Prostate gland (tissue), 2 donors: ENCODE data around the gene TRIM59. TPM values are rescaled to one million over a fixed set of nuclear protein-coding genes. Genes with fewer than 3 reads are reported as not detected.

ENCODE experiments used
- DNase-seq: peaks from one replicate; pipeline ENCODE4 v3.0.0-alpha.2; 2019; ENCODE audit warnings: low spot score
- H3K27ac ChIP-seq, 2 donors: fragments of 200-600 bp; sonication (generic); 2 replicates each; pipeline ENCODE4 v1.5.1; 2017 to 2019
- H3K27me3 ChIP-seq: fragments of 200-600 bp; sonication (generic); replicated peaks from 2 replicates; pipeline ENCODE4 v1.5.1; 2019; ENCODE audit not compliant: insufficient read depth
- H3K36me3 ChIP-seq, 2 donors: fragments of 200-600 bp; sonication (generic); 1 replicate in 1 of 2; 2 replicates in 1 of 2; pipeline versions ENCODE4 v1.5.1 to v1.8.1; 2017 to 2019
- H3K4me1 ChIP-seq: fragments of 200-600 bp; sonication (generic); replicated peaks from 2 replicates; pipeline ENCODE4 v1.5.1; 2019
- H3K4me3 ChIP-seq, 2 donors: fragments of 200-600 bp; sonication (generic); 2 replicates each; pipeline ENCODE4 v1.5.1; 2017 to 2019
- H3K9me3 ChIP-seq: fragments of 200-600 bp; sonication (generic); 2 replicates; pipeline ENCODE4 v1.5.1; 2017
- POLR2A ChIP-seq: fragments of 450-650 bp; IDR thresholded peaks from one replicate; pipeline ENCODE4 v1.6.1; 2016; ENCODE audit warnings: antibody characterized with exemption, mild to moderate bottlenecking
- POLR2AphosphoS5 ChIP-seq: sonication (generic); formaldehyde crosslinking; IDR thresholded peaks from one replicate; pipeline ENCODE4 v1.6.1; 2017; ENCODE audit warnings: antibody characterized with exemption
- WGBS: methylation state at CpG from one replicate; pipeline ENCODE4 v1.1.5; 2018; 5-methylcytosine and 5-hydroxymethylcytosine counted together
- intact Hi-C: fragments of 100-400 bp; cut with DNase I; formaldehyde crosslinking; loops from one replicate; pipeline ENCODE4 v1.14.2; 2022
- total RNA-seq, 2 donors: library from RNA; depleted of rRNA; stranded (reverse); fragments of >200 nt; gene quantifications; one replicate each; pipeline ENCODE4 v1.1.0, GENCODE V29; 2016
- TF ChIP-seq, protein P1 (sequence below), 4 experiments: fragments of 200-600 bp in 2 of 4; fragments of 450-650 bp in 2 of 4; sonication (generic) in 2 of 4; IDR thresholded peaks; 1 replicate in 3 of 4; 2 replicates in 1 of 4; pipeline ENCODE4 v1.5.1; 2016 to 2019; ENCODE audit warnings: antibody characterized with exemption in 4 of 4, mild to moderate bottlenecking in 2 of 4, moderate library complexity in 2 of 4

The TRIM59 gene
- total RNA-seq, 2 donors from 2014 or later: 3.2 to 11.4 TPM

DNA sequence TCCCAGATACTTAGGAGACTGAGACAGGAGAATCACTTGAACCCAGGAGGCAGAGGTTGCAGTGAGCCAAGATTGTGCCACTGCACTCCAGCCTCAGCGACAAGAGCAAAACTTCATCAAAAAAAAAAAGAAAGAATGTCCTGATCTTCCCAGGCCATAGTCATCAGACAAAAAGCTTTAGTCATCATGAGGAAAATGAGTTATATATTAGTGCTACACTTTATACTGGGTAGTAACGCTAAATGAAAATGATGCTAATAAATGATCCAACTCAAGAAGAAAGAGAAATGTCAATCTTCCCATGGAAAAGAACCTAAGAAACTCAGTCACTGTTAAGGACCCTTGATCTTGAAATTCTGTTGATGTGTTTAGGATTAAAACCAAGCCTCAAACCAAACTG lies 26.3 kb upstream of the TRIM59 start:
- no peak overlapping the region for H3K4me3 ChIP-seq
- 95% methylated on average over 2 of the region's 2 CpGs for WGBS

DNA sequence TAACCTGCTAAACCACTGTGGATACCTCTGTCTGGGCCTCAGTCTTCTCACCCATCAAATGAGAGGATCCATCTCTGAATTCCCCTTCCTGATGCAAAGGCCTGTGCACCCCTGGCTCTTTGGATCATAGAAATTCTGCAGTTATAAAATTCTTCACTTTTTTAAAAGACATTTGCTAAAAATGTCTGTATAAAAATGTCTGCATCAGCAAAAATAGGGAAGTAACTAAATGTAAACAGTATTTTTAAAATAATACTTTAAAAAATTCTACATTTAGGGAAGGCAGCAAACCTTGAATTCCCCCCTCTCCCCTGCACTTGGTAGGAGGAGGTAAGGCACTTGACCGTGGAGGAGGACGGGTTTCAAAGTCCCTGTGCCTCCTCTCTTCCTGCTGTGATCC lies 25.6 kb upstream of the TRIM59 start:
- no peak for DNase-seq
- Histone ChIP-seq H3K27ac (no peak overlapping the region), H3K4me1 (no peaks in the 10 kb centered on the region), H3K27me3 (no peaks in the 10 kb centered on the region), H3K4me3 (no peak overlapping the region), H3K36me3 (no peaks in the 10 kb centered on the region), H3K9me3 (no peaks in the 10 kb centered on the region)
- TF ChIP-seq POLR2A (no peak), POLR2AphosphoS5 (no peak)
- TF ChIP-seq, protein P1, sequence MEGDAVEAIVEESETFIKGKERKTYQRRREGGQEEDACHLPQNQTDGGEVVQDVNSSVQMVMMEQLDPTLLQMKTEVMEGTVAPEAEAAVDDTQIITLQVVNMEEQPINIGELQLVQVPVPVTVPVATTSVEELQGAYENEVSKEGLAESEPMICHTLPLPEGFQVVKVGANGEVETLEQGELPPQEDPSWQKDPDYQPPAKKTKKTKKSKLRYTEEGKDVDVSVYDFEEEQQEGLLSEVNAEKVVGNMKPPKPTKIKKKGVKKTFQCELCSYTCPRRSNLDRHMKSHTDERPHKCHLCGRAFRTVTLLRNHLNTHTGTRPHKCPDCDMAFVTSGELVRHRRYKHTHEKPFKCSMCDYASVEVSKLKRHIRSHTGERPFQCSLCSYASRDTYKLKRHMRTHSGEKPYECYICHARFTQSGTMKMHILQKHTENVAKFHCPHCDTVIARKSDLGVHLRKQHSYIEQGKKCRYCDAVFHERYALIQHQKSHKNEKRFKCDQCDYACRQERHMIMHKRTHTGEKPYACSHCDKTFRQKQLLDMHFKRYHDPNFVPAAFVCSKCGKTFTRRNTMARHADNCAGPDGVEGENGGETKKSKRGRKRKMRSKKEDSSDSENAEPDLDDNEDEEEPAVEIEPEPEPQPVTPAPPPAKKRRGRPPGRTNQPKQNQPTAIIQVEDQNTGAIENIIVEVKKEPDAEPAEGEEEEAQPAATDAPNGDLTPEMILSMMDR (IDR thresholded peaks at IDR 0.05): no peak
- WGBS: 87% methylated on average over 2 of the region's 2 CpGs
- intact Hi-C loops: no loop called here

More for the DNA sequence above, 26.3 kb upstream of the TRIM59 start:
- Histone ChIP-seq H3K4me1 (no peaks in the 10 kb centered on the region), H3K36me3 (no peaks in the 10 kb centered on the region), H3K9me3 (no peaks in the 10 kb centered on the region), H3K27me3 (no peaks in the 10 kb centered on the region), H3K27ac (no peak overlapping the region)
- intact Hi-C loops: no loop called here
- DNase-seq: no peak
- TF ChIP-seq POLR2AphosphoS5 (no peak), POLR2A (no peak)
- TF ChIP-seq, protein P1 (IDR thresholded peaks at IDR 0.05): no peak

DNA sequence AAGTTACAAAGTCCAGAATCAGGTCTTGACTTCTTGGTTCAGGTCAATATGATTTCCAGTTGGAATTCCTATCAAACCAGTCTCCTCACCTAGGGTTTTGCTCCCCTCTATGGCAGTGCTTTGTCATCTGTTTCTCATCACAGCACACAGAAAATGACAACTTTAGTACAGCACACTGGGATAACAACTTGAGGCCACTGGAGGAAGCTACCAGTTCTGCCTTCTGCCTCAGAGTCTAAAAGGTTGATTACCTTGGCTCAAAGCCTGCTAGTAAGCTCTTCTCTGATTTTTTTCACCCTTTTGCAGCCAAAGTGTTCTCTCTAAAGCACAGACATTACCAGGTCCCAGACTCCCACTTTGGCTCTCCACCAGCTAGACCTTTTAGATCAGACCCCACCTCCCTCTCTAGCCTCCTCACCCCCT lies 24.8 kb upstream of the TRIM59 start:
- Histone ChIP-seq H3K27me3 (no peaks in the 10 kb centered on the region), H3K4me3 (no peak overlapping the region), H3K27ac (no peak overlapping the region), H3K9me3 (no peaks in the 10 kb centered on the region), H3K4me1 (no peaks in the 10 kb centered on the region), H3K36me3 (no peaks in the 10 kb centered on the region)
- no peak for DNase-seq
- TF ChIP-seq POLR2A (no peak), POLR2AphosphoS5 (no peak)
- TF ChIP-seq, protein P1 (IDR thresholded peaks at IDR 0.05): no peak
- intact Hi-C loops: no loop called here

DNA sequence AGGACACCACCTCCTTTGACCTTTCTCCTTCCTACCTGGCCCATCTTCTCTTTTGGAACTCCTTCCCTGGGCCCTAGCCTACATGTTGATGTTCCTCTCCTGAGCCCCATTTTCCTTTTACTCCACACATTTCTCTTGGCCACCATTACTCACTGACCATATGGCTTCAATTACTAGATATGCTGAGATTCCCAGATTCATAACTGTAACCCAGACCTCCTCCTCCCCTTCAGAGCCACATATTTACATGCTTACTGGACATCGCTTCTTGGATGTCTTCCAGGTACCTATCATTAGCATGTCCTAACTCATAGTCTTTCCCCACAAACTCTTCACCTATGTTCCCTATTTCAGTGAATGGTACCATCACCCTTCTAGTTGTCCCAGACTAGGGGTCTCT lies 24.4 kb upstream of the TRIM59 start:
- TF ChIP-seq POLR2A: no peak
- TF ChIP-seq, protein P1 (IDR thresholded peaks at IDR 0.05): no peak
- TF ChIP-seq POLR2AphosphoS5: no peak
- DNase-seq: no peak
- Histone ChIP-seq H3K36me3 (no peaks in the 10 kb centered on the region), H3K4me1 (no peaks in the 10 kb centered on the region), H3K4me3 (no peak overlapping the region), H3K27ac (no peak overlapping the region), H3K9me3 (no peaks in the 10 kb centered on the region), H3K27me3 (no peaks in the 10 kb centered on the region)
- intact Hi-C loops: no loop called here
- 38% methylated on average over 1 of the region's 1 CpG for WGBS

DNA sequence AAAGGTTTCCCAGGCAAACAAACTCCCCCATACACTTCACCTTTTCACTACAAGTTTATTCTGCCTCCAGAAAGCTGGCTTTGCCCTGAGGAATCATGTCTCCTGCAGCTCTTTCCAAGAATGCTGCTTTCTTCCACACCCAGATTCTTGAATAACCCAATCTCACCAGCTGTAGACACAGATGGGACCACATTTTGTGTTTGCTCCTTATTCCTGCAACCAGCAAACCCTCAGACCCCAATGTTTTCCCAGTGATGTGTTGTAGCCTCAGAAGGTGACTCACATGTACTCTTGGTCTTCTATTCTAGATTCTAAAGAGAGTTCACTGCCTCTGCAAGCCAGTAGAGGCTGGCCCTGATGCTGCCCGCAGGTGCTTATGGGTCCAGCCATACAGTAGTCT lies 23.6 kb upstream of the TRIM59 start:
- H3K9me3 ChIP-seq: no peaks in the 10 kb centered on the region
- intact Hi-C loops: no loop called here
- TF ChIP-seq POLR2AphosphoS5: no peak
- TF ChIP-seq, protein P1 (IDR thresholded peaks at IDR 0.05): no peak
- TF ChIP-seq POLR2A: no peak
- no peak overlapping the region for H3K27ac ChIP-seq
- WGBS: 73% methylated on average over 1 of the region's 1 CpG
- no peaks in the 10 kb centered on the region for H3K36me3 ChIP-seq
- no peaks in the 10 kb centered on the region for H3K4me1 ChIP-seq
- no peak overlapping the region for H3K4me3 ChIP-seq
- no peaks in the 10 kb centered on the region for H3K27me3 ChIP-seq
- no peak for DNase-seq
